NCI-H187 treated with DMSO at 0.1 percent for 48 hours (cell line): ENCODE results near the gene NPY1R.

ENCODE experiments used
- DNase-seq: peaks from one replicate; lab custom pipeline; 2025; lab: John Stamatoyannopoulos, UW

The NPY1R gene

DNA sequence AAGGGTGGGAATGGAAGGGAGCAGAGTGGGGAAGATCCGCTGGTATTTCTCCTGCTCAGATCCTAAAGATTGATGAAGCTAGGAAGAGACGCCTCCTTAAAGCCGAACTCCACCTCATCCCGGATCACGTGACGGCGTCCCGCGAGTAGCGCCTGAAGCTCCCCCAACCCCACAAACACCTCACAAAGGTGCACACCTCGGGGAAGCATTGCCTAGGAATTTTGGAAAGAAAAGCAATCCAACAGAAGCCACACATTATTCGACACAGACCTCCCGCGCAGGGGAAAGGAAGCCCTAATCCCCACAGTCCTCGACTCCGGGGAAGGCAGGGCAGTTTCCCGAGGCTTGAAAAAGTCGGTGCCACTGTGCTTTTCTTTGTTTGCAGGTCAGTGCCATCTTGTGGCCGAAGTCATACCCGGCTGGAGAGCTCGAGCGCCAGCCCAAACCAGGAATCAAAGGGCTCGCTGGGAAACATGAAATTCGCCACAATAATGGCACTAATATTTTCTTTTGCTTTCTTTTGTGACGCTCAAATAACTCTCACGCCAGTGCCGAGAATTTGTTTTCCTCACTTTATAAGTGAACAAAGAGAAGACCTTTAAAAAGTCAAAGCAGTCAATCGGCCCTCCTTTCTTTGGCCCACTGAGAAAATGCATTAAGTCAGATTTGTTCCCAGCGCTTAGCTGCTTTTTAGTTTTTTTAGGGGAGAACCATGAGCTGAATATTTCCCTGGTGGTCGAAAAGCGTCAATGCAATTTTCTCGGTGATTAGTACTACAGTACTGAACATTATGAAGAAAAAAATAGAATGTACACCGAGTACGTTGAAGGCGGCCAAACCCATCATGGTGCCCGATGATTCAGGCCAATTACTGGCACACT is at the start of gene NPY1R:
Gene NPY1R (minus strand): TSS at position 71 of the 881 bp plus-strand sequence. CDS start 6,042 bp downstream, outside the sequence.
- DNase-seq, result no peak

DNA sequence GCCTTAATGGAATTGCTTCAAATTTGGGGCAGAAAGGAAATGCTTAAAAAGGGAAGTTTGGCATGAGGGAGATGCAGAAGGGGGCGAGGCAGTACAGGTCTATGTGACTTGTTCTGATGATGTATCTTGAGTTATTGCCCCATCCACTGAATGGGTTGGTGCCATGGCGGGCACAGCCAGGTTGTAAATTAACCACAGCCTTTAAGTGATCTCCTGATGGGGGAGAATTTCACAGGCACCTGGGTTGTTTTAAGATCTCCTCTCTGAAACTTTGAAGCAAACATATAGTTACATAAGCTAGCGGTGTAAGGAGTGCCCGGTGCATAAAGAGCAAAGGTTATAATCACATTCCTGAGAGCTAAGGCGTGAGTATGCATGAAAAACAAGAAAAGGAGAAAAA is 48.3 kb upstream of the NPY1R start:
- no peak for DNase-seq

DNA sequence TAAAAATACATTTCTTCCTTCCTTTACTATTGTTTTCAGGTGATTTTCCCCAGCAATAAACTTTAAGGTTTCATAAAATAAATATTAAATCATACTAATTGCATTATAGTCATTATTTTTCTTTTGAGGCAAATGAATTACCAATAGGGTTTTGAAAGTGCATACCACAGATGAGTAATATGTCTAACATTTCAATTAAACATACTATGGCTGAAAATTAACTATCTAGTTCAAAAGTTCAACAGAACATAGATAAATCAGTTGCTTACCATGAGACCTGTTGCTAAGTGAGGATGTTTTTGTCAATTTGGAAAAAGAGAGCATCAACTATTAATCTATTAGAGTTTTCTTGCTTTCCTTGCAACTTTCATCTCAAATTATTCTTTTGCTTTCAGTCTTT is 46.3 kb upstream of the NPY1R start:
- no peak for DNase-seq

DNA sequence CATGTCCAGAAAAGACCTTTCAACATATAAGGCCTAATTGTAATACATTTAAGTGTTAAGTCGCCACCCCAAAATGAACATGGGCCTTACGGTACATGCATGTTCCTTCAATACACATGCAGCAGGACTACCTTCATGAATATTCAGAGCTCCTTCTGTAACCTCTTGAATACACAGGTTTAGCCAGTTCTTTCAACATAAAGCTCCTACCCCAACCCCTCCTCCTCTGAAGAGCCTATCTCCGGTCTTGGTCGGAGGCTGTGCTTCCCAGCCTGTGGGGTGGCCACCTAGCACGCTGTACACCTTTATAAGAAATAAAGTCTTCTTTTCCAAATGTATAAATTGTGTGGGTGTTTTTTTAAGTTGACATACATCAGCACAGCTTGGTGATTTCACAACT is 39.6 kb upstream of the NPY1R start:
- DNase-seq, result no peak

DNA sequence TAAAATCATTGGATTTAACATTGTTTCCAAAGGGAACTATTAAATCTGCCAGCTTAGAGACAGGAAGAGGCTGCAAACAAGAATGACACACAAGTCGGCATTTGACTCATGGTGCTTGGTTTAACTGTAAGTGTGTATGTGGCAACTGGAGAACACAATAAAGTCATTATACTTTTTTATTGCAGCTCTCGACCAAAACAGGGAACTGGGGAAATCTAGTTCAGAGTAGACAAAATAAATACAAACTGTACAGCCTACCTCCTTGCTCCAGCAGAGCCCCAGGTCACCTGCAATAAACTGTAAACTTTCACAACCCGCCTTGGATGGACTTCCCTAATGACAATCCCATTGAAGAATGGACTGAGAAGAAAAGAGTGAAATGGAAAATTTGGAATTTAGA is 35.3 kb upstream of the NPY1R start:
- DNase-seq, result no peak

DNA sequence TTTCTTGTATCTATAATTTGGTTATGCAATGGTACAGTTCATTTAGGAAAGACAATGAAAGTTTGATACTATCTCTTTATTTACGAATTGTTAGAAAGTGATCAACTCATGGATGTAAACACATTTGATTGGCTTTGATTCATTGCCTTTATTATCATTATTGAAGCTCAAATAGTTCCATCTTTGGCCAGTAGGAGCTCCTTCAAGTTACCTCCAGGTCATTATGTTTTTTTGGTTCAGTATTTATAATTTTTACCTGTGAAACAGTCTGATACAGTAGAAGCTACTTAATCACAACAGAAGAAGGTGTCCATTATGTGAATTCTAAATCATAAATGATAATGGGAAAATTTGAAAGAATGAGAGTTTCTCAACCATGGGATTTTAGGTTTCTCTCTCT is 23.7 kb upstream of the NPY1R start:
- no peak for DNase-seq

DNA sequence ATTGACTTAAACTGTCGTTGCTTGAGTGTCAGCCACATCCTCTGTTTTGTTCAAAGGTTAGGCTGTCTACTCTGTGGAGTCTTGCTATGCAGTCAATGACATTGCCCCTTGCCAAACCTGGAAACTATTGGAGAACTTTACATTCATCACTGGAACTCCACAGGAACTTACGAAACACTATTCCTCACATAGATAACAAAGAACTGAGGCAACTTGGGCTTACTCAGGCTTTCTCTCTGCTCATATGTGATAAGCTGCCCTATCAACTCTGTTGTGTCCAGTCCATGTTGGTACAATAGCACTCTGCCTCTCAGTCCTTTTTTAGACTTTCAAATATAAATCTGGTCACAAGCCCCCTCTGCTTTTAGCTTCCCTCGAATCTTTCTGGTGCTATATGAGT is 20.7 kb upstream of the NPY1R start:
- no peak for DNase-seq

DNA sequence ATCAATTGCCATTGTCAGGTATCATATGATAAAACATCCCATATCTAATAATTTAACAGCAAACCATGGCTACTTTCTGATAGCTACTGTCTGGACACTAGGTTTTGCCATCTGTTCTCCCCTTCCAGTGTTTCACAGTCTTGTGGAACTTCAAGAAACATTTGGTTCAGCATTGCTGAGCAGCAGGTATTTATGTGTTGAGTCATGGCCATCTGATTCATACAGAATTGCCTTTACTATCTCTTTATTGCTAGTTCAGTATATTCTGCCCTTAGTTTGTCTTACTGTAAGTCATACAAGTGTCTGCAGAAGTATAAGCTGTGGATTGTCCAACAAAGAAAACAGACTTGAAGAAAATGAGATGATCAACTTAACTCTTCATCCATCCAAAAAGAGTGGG is 18.3 kb upstream of the NPY1R start:
- no peak for DNase-seq

DNA sequence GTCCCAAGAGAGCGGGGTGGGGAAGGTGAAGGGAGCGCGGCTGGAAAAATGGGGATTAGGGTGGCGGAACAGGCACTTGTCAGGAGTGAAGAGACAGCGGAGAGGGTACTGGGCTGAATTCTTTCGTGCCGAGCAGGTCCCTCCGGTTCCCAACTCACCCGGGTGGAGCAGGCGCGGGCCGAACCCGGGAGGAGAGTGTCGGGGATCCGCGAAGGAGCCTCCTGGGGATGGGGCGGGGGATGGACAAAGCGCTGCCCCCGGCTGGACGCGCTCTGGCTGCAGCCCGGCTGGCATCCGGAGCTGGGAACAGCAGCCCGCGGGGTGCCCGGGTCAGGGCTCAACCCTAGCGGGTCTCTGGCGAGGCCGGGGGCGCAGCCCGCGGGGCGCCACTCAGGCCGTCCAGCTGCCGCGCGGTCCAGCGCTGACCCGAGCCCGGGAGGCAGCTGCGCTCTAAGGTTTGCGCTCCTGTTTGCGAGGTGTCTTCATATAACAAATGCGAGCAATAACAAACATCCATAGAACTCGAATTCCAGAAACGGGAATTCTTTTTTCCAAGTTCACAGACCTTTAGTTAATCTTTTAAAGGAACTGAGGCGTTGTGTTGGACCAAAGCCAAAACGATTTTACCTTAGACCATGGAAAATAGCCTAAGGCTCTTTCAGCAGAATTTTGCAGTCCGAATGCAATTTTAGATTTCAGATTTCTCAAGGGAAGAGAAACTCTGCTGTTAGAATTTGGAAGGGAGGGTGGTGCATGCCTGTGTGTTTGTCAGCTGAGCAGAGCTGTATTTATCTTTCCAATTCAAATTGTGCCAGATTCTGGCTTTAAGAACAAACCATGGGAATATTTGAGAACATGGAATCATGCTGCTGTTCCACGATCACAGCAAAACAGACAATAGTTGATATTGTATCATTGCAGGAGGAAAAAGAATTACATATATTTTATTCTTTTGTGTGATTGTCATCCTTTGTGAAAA is 12.0 kb upstream of the NPY1R start:
- no peak for DNase-seq

DNA sequence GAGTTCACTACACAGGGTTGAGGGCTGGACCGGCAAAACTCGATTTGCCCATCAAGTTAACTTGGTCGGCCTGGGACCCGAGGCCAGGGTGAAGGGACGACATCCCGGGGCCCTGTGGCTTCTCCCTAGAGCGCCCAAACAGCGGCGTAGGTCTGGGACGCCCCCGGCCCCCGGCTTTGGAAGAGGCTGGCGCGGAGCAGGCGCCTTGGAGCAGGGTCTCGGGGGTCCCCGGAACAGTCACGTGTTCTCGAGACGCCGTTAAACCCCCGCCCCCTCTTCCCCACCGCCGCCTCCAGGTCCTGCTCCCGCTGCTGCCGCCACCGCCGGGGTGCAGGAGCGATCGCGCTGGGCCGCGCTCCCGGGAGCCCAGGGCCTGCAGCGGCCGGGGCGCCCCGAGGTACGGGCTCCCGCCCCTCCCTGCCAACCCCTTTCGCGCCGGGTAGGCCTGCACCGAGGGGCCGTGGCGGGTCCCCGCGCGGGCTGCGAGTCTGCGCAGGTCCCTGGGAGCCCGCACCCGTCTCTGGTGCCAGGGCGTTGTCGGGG is 11.3 kb upstream of the NPY1R start, which contains the start of gene NPY5R:
Gene NPY5R (plus strand): TSS at position 289 of the 543 bp plus-strand sequence. CDS start 6,382 bp downstream, outside the sequence.
- no peak for DNase-seq

DNA sequence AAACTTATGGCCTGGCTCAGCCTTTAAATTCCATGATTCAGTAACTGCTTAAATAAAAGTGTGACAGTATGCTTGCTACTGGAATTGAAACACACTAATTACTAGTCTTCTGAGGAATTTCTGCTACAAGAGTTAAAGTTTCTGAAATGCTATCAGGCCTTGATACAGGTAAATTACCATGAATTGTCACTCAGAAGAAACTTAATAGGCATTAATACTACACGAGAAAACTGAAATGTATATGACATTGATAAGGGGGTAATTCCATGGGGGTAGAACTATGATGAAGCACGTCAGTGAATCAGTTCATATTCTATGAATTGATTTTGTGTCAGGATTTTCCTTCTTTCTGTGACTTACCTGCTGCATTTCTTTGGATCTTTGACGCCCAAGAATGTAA is 3.0 kb upstream of the NPY1R start:
- DNase-seq, result no peak

DNA sequence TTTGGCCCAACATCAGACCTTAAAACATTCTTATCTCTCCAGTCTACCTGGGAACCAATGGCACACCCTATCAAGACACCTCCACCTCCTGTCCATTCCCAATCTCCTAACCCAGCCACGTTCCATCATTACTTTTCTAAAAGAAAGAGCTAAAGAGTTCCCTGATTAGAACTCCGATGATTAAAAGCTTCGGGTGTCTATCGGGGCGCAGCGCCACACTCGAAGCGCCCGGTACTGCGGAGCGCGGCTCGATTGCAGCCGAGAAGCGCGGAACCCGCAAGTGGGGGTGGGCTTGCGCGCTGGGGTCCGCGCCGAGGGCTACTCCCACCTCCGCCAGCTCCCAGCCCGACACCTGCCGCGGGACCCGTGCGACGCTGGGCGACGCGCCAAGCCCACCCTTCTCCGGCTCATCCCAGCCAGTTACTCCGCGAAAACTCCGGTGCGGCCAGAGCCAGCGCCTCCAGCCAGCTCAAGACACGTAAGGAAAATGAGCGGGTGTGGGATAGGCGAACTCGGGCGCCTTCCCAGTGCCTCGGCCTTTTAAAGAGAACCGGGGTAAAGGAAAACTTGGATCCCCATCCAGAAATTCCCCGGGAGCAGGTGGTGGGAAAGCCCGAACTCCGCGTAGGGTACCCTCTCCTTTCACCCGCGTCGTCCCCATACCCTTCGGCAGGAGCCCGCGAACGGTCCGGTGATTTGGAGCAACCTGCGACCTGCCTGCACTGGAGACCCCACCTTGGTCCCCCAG is 593 bp downstream of the NPY1R start:
- DNase-seq, result no peak

DNA sequence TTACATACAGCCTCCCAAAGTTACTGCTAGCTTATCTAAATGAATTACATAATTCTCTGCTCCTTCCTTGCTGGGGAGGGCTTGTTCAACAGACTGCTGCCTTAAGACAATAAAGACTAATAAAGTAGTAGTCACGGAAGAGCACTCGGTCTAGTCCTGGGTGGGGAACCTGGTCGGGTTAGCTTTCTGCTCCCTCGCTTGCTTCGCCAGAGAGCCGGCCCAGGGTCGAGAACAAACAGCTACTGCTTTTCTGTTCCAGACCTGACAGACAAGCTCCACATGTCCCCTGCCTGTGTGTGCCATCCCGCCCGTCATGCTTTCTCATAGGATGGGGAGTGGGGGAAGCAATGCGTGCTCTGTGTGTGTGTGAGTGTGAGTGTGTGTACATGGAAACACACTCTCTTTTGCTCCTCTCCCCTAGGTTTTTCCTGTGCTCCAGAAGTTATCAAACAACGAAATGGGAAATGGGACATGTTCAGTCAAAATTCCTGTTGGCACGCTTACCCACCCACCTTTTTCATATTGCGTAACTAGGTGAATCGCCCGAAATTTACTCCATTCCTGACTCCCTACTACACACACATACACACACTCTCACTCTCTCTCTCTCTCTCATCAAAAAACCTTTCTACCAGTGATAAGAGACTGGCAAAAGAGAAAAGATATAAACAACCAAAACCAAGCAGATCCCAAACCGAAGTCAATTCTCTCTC is 1.3 kb downstream of the NPY1R start:
- no peak for DNase-seq

DNA sequence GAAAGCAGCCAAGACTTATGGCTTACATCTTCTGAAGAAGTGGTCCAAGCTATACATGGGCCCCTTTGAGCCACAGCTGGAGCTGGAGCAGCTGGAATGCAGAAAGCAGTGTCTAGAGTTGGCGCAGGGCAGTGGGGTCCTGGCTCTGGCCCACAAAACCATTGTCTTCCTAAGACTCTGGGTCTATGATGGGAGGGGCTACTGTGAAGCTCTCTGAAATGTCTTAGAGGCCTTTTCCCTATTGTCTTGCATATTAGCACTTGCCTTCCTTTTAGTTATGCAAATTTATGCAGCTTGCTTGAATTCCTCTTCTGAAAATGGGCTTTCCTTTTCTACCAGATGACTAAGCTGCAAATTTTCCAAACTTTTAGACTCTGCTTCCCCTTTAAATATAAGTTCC is 15.3 kb downstream of the NPY1R start:
- DNase-seq, result no peak

DNA sequence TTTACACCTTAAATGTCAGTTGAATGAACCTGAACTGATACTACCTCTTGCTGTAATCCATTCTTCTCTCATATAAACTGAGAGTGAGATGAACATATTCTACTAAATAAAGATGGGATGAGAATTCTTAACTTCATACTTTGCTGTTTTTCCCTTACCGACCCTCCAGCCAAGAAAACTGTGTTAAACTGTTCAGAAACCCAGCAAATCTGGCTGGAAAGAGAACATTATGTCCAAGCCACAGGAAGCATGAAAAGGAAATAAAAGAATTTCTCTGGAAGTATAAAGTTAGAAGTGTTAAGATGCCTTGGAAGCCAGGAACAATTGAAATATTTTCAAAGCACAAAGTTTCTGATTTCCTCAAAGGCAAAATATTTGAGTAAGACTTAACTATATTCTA is 22.9 kb downstream of the NPY1R start:
- no peak for DNase-seq

DNA sequence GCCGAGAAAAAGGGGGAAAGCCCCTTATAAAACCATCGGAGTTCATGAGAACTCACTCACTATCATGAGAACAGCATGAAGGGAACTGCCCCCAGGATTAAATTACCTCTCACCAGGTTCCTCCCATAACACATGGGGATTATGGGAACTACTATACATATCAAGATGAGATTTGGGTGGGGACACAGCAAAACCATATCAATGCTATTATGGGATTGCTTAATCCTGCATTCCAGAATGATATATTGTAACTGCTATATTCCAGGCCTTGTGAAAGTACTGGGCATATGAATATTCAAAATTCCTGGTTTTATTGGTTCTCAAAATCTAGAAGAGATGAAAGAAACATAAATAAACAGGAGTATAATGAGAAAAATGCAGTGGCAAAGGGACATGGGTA is 29.3 kb downstream of the NPY1R start:
- no peak for DNase-seq

DNA sequence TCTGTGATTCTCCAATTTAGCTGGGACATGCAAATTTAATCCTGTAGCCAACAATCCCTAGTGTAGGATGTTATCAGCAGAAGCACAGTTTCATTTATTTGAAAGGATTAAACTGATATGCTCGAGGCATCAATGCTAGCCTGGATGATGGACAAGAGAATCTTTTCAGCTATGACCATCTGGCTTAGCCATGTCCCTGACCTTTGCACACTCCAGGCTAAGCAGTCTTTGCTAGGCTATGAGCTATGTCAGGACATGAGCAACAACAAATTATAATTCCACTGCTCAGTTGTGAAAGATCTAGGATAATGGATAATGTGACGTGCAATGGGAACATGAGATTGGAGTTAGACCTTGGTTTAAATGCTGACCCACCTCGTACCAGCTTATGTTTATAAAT is 32.0 kb downstream of the NPY1R start:
- no peak for DNase-seq

DNA sequence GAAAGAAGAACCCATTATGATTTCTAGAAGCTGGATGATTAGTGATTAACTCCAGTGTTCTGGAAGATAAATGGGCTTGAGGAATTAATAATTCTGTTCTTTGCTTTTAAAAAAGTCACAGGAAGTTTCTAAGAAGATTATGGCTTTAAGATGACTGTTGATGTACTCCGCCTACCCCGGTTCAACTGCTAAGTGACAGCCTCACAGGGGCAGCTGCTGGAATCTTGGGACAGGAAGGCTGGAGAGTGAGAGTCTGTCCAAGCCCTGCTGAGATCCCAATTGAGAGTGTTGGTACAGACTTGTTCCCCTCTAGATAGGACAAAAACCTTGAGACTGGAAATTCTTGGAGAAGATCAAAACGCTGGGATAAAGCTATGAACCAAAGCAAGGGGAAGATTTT is 37.3 kb downstream of the NPY1R start:
- no peak for DNase-seq

DNA sequence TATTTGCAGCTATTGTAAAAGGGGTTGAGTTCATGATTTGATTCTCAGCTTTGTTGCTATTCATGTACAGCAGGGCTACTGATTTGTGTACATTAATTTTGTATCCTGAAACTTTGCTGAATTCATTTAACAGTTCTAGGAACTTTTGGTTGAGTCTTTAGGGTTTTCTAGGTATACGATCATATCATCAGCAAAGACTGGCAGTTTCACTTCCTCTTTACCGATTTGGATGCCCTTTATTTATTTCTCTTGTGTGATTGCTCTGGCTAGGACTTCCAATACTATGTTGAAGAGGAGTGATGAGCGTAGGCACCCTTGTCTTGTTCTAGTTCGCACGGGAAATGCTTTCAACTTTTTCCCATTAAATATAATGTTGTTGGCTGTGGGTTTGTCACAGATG is 48.1 kb downstream of the NPY1R start:
- no peak for DNase-seq

DNA sequence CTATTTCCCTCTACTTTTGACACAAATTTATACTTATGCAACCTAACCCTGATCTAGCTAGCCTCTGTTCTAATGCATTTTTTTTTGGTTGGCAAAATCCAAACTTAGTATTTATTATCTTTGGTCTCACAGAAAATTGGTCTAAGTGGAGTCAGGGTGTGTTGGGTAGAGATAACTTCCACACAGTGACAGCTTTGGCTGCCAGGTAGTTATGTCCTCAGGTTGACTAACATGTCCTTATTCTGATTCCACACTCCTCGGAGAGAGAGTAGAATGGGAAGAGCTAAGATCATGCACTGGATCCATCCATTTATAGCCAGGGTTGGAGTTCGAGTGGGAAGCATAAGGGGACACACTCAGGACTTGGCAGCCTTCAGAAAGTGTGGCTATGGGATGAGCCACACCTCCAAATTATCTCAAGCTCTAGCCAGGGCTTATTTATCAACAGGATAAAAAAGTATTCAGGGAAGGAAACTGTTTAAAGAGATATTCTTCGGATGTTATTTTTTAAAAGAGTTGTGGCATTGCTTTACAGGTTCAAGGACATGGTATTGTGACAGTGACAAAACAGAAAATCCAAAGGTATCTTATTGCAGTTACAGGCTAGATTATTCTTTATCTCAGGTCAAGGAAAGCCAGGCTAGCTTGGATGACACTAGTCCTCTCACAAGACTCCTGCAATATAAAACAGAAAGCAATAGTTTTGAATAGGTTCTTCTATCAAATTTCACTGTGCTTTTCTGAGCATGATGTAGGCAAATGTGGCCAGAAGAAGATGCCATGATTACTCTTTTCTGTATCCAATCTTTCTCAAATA is 51.5 kb downstream of the NPY1R start:
- no peak for DNase-seq
